HG03457 (cell line): ENCODE measurements around the gene DELE1.

Experiments used
- ATAC-seq: cut with Tn5 transposase; IDR thresholded peaks from one replicate; pipeline ENCODE4 v1.9.1; 2021; ENCODE audit warnings: moderate number of reproducible peaks; ENCODE audit not compliant: unreplicated experiment

The DELE1 gene, protein sequence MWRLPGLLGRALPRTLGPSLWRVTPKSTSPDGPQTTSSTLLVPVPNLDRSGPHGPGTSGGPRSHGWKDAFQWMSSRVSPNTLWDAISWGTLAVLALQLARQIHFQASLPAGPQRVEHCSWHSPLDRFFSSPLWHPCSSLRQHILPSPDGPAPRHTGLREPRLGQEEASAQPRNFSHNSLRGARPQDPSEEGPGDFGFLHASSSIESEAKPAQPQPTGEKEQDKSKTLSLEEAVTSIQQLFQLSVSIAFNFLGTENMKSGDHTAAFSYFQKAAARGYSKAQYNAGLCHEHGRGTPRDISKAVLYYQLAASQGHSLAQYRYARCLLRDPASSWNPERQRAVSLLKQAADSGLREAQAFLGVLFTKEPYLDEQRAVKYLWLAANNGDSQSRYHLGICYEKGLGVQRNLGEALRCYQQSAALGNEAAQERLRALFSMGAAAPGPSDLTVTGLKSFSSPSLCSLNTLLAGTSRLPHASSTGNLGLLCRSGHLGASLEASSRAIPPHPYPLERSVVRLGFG

DNA sequence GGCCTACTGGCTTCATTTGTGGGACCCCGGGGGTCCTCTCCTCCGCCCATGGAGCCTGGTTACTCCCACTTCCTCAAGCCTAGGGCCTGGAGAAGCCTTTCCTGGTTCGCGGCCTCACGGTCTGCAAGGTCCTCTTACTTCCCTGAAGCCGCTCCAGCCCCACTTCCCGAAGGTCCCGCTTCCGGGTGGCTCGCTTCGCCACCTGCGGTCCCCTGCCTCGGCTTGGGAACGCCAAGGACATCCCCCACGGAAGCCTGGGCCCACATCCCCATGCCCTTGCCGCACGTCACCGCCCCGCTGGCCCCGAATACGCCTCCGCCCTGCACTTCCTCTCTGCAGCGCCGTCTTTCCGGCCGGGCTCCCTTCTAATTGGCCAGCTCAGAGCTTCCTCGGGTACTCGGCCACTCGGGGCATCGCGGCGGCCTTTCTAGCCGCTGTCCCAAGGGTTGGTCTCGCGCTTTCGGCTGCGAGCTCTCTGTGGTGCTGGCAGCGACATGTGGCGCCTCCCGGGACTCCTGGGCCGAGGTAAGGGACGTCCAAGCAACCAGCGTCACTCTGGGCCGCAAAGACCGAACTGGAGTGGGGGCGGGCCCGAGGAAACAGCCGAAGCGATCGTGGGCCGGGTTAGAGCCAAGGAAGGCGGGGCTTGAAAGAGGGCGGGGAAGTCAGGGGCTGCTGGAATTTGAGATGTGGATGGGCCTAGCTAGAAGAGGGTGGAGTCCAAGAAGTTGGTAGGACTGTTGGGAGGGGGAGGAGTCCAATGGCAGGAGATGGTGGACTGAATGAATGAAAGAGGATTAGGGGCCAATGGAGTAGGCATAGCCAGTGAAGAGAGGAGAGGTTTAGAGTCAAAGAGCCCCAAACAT lies at the start of gene DELE1:
Gene DELE1 (plus strand): TSS at position 424 of the 866 bp plus-strand sequence. CDS start 71 bp downstream, at position 495.
- peak; percentile 96 for ATAC-seq

DNA sequence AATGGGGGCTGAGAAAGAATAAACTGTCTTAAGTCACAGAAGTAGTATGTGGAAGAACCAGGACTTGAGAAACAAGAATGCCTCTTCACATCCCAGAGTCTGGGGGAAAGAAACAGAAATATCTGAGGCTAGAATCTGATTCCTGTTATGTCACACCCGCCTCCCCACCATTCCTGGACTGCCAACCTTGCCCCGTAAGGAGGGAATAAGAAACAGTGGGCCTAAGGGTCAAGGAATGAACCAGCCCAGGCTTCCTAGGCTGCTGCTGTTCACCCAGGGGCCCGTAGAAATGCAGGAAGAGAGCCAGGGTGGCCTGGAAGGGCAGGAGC lies 49.8 kb upstream of the DELE1 start:
- no peak for ATAC-seq

DNA sequence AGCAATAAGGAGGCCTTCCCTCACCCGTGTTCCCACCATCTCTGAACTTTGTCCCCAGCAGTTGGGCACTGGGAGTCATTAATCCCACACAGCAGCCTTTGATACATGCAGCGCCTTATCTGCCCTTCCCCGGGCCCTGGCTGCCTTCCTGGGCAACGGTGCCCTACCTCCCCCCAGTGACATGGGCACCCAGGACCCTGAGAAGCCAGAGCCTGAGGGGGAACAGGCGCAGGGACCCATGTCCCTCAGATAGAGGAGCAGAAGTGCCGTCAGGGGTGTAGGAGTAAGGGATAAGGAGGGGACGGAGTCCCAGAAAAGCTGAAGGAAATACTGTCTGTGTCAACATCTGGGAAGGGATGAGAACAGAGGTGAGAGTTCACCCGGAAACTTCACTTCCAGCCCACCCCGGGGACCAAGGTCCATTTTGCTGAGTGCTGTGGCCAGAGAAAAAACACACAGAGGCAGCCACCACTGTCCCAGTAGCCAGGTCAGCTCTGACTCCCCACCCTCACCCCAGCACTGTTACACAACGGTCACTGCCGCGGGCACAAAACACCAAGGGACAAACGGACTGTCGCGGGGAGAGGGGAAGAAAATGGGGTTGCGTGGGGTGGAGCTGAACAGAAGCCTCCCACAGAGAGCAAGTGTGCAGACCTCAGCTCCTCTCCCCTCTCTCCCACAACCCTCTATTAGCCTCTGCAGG lies 49.3 kb upstream of the DELE1 start:
- no peak for ATAC-seq

DNA sequence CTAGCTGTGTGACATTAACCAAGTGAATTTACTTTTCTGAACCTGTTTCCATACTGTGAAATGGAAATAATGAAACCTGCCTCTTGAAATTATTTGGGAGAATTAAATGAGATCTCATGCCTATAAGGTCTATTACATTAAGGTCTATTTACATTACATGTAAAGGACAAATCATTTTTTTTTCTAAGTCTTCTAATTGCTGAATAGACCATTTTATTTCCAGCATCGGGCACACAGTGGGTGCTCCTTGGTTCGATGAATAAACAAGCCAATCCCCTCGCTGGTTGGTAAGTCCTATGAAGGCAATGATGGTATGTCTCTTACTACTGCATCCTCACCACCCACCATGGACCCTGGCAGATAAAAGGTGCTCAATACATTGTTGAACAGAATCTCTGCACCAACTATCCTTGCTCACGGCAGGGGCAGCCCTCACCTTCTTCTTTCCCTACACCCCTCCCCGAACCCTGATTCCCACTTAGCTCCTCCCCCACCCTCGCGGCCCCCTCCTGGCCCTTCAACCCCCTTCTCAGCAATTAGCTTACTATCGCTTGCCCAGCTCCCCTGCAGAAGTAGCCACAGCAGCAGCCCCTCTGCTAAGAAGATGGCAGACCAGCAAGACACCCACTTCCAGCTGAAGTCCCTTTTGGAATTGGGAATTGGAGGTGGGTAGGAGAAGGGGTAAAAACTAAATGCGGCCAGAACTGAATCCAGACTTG lies 48.5 kb upstream of the DELE1 start:
- ATAC-seq = no peak

DNA sequence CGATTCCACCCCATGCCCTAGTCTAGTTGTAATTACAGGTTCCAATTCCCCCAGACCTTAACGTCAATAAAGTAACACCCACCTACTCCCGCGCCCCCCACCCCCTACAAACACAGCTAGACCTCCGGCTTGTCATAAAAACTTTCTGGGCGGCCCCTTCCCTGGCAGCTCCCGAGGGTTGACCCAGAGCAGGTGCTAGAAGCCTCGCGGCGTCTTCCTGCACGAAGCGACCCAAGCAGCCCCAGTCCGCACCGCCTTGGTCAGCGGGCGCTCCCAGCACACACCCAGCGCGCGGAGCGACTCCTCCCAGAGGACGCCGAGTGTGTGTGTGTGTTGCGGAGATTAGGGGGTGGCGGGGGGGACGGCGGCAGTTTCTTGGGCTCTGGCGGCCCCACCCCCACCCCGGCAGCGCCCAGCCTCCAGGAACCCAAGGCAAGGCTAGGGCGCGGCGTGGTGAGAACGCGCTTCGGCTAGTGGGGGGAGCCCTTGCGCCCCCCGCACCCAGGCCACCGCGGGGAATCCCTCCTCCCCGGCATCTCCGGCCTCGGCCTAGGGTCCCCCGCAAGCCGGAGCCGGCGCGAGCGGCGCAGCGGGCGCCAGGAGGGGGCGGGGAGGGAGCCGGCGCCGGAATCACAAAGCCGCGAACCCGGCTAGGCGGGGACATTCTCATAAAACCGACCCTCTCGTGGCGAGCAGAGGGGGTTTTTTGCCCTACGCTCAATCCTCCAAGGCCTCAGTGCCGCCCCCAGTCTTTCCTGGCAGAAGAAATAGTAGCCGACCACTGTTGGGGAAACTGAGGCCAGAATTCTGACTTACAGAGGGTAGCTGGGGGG lies 47.7 kb upstream of the DELE1 start:
- ATAC-seq = no peak

DNA sequence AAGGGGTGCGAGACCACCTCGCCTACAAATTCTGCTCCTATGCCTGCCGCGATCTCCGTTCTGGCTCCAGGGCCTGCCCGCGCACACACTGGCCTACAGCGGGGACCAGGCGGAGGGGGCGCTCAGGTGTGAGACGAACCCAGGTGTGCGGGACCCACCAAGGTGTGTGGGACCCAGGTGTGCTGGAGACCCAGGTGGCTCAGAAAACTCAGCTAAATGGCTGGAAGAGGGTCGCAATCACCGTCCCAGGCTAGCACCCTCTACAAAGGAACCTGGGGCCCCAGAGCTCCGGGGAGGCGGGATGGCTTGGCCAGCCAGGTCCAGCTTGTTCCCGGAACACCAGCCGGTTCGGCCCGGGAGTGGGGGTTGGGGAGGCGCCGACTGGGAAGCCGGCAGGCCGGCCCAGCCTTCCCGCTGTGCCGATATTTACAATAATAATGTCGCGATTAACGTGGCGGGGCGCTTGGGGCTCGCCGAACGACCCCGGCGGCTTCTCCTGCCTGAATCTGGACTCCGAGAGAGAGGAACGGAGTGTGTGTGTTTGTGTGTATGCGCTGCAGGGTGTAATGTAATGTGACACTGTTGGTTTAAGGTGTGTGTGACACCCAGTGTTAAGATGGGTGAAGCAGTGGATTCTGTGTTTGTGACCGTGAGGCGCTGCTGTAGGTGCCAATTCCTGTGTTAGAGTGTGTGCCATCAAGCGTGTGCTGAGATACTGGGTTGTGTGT lies 46.9 kb upstream of the DELE1 start:
- ATAC-seq = no peak

DNA sequence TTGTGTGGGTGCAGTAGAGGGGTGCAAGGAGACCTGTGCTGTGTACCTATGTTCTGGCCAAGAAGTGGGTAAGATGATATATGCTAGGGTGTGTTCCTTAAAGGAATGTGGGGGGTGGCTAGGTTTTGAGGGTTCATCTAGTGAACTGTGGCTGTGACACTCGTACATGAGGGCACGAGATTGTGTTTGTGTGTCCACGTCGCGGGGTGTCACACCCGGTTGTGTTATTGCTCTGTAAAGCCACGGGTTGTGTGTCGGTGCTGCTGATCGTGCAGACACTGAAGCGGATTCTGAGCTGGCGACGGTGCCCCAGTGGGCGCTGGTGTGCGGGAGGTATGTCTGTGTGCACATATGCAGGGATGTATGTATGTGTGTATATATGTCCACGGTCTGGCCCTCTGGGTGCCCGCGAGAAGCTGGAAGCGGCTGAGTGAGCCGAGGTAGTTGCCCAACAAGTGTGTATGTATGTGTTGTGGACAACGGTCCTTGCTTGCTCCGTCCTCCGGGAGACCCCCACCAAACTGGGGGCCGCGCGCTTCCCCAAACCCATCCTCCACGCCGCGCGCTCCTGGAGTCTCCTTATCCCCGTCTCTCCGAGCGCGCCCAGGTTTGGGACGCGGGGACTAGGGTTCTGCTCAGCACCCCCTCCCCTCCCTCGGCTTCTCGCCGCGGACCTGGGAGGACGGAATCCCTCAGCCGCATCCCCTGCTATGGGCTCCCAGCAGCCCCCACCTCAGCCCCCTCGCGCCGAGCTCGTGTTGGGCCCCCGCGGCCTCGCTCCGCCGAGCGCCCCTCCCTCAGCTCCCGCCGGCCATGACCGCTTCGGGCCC lies 46.1 kb upstream of the DELE1 start:
- ATAC-seq = no peak

DNA sequence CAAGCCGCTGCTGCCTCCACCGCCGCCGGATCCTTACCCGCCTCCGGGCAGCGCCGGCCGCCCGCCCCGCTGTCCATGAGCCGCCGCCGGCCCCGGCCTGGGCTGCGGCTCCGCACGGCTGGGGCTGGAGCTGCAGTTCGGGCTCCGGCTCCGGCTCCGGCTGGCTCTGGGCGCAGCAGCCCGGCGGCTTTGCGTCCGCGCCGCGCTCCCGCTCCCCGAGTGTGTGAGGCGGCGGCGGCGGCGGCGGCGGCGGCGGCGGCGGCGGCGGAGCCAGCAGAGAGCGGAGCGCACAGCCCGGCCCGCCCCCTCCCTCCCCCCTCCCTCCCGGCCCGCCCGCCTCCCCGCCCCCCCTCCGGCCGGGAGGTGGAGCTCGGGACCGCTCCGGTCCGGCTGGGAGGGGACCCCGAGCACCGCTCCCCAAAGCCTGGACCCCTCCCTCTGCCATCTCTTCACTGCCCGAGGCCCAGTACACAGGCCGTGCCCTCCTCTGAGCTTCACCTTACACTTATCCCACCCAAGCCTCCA lies 45.4 kb upstream of the DELE1 start, which contains the start of gene PCDH1:
Gene PCDH1 (minus strand): TSS at position 225 of the 525 bp plus-strand sequence. CDS start 148 bp downstream, at position 77.
- ATAC-seq = no peak

DNA sequence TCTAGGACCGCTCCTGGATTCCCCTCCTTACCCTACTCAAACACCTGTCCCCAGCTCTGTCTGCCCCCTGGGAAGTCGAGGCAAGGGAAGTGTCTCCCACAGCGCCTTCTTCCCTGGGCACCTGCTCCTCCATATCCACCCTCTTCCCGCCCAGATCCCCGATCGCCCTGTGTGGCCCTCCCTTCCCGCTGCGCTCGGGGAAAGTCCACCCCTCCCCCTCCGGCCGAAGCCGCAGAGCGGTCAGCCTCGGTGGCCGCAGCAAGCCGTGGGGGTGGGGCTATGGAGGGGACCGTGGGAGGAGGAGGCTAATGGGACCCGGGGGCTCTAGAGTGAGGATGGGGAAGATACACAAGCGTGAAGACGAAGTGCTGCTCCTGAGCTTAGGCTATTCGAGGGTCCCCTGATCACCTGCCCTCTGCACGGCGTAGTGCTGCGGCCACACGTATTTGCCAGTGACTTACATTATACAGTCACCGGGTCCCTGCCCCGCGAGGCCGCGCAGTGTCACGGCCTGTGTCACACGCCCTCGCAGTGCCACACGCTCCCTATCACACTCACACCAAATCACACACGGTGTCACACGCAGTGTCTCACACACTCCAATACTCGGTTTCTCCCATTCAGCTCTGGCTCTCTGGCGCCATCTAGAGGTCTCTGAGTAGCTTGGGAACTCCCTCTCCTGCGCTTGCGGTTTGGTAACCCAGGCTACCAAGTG lies 44.8 kb upstream of the DELE1 start:
- peak; percentile 62 for ATAC-seq

DNA sequence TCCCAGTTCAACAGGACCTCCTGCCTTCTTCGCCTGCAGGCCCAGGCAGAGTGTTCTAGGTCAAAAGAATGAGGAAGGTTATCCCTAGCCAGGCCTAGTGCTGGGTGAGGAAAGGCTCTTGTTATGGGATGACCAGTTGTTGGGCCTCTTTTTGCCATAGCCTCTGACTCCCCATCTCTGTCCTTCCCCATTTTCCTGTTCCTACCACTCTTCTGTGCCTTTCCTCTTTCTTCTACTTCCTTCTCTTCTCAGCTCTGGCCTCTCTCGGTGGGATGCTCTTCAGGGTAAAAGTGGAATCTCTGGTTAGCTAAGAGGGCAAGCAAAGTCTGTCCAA lies 44.3 kb upstream of the DELE1 start:
- ATAC-seq = no peak

DNA sequence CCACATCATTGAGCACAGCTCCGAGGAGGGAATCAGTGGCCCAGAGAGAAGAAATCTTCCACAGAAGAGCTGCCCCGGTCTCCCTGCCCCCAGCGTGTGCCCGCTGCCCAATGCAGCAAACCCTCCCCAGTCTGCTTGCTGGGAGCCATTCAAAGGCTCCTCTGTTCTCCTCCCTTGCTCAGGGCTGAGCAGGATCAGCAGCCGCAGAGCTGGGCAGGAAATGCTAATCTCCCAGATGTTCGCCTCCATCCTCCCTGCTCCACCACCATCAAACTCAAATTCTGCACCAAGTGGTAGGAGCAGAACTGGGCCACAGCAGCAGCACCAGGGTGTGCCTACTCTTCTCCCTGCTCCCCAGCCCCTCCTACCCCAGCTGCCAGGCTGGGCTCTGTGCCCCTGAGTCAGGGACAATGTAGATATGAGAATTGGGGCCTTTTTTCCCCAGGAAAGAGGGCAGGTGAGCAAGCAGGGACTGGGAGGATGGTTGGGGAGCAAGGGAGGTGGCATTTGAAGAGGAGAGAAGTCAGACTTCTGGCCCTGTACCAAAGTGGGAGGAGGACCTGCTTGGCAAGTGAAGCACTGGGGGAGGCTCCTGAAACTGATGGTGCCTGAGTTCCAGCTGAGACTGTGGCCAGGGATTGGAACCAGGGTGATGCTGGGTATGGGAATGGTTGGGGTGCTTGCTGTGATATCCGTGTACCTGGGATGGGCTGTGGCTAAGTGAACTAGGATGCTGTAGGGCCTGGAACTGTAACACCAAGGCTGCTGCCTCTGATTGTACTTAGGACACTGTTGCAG lies 43.5 kb upstream of the DELE1 start:
- no peak for ATAC-seq

DNA sequence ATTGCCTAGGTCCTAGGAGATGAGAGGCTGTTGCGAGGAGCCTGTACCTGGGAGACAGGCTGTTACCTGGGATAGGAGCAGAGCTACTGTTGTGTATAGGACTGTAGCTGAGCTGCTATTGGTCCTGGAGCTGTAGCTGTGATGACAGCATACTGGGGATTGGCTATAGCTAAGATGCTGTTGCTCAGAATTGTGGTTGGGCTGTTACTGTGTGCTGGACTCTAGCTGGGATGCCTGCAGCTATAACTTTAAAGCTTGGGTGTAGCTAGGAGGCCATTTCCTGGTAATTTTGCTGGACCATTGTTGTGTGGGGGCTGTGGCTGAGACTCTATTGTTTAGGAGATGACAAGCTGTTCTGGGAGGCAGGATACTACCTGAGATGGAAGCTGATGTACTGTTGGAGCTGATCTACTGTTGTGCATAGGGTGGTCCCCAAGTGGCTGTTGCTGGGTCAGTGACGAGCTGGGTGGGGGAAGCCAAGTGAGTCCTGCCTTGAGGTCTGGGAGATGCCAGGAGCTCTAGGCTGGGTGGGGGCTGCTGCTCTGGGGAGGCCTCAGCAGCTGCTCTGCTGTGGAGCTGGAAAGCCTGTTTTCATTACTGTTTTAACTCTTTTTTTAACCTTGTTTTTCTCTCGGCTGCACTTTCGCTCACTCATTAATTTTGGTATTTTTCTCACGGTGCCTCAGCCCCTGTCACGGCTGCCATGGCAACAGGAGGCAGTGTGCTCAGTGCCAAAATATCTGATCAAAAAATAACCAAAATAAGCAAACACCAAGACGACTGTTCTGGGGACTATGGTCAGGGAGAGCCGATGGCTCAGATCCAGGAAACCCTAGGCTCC lies 42.5 kb upstream of the DELE1 start:
- no peak for ATAC-seq

DNA sequence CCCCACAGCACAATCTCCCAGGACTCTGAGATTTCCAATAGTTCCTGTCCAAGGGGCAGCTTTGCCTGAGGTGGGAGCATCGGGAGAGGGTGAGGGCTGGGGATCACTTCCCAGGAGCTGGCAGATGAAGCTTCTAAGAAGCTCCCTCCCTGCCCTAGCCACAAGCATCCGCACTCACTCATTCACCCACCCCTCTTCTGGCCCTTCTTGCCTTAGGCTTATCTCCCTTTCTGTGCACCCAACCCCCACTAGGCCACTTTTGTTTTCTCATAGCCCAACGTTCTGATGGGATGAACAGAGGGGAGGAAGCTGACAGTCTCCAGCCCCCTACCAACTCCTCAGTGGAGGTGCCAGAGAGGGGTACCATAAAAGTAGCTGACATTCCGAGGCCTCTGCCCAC lies 41.8 kb upstream of the DELE1 start:
- no peak for ATAC-seq

DNA sequence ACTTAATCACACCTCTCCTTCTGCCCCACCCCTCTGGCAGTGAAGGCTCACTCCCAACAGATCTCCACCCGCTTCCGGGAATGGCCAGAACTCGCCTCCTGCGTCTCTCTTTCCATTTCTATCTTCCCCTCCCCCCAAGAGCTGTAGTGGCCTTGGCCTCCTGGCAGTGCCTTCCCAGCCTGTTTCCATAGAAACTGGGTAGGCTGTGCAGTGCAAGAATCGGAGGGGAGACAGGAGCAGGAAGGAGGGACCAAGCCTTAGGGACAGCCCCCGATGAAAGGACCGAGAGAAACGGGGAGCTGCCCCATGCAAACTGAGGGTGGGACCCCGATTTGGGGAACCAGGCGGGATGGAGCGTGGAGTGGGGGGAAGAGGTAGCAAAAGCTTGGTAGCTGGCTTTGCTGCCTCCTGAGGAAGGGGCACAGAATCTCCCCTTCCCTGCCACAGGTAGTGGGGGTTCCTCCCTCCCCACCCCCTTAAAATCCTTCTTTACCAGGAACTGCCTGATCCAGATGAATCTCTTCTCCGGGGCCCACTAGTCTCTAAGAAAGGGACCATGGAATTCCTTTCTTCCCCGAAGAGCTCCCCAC lies 41.0 kb upstream of the DELE1 start:
- ATAC-seq = no peak

DNA sequence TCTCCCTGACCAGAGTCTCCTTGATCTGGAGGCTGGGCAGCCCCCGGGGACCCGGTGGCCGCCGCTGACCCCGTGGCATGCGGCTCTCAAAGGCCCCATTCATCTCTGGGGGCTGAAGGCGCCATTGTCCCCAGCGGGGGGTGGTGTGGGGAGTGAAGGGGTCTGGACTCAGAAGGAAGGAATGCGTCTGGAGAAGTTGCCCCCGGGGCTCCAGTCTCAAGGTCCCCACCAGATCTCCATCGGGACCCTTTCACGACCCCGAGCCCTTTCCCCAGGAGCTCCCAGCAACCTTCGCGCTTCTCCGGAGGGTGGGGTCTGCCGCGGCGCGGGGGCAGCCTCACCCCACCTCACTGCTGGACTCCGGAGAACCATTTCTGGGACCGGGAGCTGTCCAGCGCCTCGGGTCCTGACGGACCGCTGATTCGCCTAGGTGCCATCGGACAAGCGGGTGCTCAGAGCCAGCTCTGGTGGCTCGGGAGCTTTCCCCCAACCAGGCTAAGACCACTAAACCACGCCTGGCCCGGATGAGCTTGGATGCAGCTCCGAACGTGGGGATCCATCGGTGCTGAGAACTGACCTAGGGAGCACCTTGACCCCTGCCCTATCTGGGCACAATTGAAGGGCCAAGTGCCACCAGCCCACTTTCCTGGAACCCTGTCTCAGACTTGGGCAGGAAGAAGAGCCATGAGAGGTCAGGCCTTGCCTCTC lies 40.3 kb upstream of the DELE1 start:
- ATAC-seq = no peak
